Stimulated activated CD4-positive, alpha-beta T cell treated with anti-CD3 and anti-CD28 coated beads, Interleukin-15, amount 100 ng/mL, for 24 hours (primary cell): ENCODE measurements around the gene WWP2.
"Not testable (repeated sequence)": the region's sequence is repeated elsewhere in the genome, so short reads cannot be mapped to it uniquely, and the experiment has no call there.

Source experiments
- DNase-seq: peaks from one replicate; pipeline ENCODE4 v3.0.0-alpha.2; 2020

The WWP2 gene

DNA sequence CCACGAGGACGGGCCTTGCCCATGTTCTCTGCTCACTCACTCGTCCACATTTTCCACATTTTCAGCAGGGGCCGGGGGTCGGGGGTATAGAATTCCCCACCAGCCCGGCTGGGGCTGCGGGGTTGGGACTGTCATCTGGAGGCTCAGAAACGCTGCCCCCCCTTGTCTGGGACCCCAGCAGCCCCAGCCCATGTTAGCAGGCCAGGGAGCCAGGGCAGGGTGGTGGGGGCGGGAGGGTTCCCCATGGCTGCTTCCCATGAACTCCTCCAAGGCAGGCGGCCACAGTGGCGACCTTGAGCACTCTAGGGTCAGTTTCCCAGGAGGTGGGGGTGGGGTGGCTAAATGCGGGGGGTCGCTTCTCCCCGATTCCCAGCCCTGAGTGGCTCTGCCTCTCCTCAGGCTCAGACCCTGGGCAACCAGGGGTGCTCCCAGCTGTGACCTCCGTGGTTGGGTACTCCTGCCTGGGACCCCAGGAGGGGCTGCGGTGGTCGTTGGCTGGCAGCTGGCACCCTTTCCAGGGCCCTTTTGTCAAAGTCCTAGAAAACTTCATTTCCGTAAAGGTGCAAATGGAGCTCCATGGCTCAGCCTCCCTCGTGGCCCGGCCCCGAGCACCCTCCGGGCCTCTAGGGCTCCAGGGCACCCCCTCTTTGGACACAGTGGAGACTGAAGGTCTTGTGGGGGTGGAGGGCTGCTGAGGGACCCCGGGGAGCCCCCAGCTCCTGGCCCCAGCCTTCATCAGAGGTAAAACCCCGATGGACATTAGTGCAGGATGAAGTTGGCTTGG is 190.6 kb downstream of the WWP2 start:
- DNase-seq, result not testable (repeated sequence)

DNA sequence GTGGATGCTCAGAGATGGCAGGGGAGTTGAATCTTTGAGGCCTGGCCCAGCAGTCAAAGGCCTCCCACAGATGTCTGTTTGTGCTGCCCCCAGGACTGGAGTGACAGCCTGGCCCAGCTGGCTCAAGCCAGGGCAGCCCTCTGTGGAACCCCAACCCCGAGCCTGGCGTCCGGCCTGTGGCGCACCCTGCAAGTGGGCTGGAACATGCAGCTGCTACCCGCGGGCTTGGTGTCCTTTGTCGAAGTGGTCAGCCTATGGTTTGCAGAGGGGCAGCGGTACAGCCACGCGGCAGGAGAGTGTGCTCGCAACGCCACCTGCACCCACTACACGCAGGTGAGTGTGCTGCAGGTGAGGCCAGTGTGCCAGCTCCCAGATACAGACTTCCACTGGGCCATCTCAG is 192.1 kb downstream of the WWP2 start:
- DNase-seq, result not testable (repeated sequence)

DNA sequence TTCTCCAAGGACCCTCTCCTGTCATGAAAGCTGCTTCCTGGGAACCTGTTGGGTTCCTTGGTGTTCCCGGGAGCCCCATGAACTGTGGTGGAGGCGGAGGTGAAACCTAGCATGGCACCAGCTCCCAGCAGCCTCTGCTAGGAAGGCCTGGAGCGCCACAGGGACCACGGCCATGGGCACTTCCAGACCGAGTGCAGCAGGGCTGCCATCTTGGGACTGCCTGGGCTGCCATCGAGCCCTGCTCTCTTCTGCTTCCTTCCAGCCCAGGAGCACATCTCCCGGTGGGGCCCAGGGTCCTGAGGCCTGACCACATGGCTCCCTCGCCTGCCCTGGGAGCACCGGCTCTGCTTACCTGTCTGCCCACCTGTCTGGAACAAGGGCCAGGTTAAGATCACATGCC is 201.2 kb downstream of the WWP2 start:
- not testable (repeated sequence) for DNase-seq

DNA sequence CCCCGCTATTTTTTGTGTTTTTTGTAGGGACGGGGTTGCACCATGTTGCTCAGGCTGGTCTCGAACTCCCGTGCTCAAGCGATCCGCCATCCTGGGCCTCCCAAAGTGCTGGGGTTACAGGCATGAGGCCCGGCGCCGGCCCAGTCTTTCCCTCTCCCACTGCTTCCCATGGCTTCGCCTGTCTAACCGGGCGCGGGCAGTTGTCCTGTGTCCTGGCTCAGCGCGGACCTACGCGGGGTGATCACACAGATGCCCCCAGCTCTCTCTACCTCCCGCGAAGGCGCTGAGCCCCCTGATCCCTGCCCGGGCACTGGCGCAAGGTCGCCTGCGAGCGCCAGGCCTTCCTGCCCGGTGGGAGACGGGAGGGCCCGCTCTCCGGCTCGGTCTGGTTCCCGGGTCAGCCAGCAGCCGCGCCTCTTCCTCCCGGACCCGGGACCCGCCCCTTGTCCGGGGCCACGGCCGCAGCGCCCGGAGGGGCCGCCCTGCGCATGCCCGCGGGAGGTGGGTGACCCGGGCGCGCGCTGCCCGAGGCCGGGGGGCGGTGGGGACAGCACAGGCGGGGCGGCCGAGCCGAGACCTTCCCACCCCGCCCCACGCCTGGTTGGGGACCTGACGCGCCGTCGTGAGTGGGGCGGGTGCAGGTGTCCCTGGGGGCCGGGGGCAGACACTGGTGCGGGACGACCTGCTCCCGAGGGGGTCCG is 203.0 kb downstream of the WWP2 start:
- not testable (repeated sequence) for DNase-seq

GRCh38 chr16:69965661-69966054 is 203.5 kb downstream of the WWP2 start:
- DNase-seq, result not testable (repeated sequence)

- not testable (repeated sequence) for DNase-seq
Measured at GRCh38 chr16:69967688-69968087, 205.6 kb downstream of the WWP2 start.

- DNase-seq, result not testable (repeated sequence)
Measured at GRCh38 chr16:69968125-69968524, 206.0 kb downstream of the WWP2 start.

GRCh38 chr16:69969657-69970056 is 207.5 kb downstream of the WWP2 start:
- not testable (repeated sequence) for DNase-seq

DNA sequence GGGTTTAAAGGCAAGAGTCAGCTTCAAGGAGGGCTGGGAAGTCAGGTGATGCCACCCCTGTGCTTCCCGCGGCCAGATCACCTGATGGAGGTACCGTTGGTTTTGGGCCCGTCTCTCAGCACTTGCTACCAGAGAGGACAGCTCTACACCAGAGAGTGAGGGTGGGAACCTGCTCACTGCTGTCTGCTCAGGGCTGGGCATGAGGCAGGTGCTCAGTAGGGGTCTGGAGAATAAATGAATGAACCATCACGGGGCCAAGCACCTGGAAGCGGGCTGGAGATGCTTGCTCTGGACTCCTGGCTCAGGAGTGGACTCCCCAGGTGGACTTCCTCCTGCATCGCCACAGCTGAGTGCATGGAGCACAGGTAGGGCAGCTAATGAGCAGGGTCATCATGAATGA is 210.0 kb downstream of the WWP2 start:
- not testable (repeated sequence) for DNase-seq

GRCh38 chr16:69972935-69973334 is 210.8 kb downstream of the WWP2 start:
- not testable (repeated sequence) for DNase-seq

GRCh38 chr16:69985196-69985595 is 223.1 kb downstream of the WWP2 start:
- not testable (repeated sequence) for DNase-seq
